Memory B cell (primary cell): ENCODE measurements around the gene PHLDA2.

Source experiments
- ATAC-seq: fragments of 150-1000 bp; cut with Tn5 transposase; 2 replicates; pipeline ENCODE4 v1.10.0; 2021; ENCODE audit warnings: low read depth, mild to moderate bottlenecking, moderate library complexity
- DNase-seq, 2 donors: peaks; one replicate each; pipeline ENCODE4 v3.0.0; 2022; ENCODE audit warnings: low spot score in 2 of 2
- H3K27ac Mint-ChIP-seq: one replicate; pipeline ENCODE4 v1.8.0; 2022; ENCODE audit warnings: mild to moderate bottlenecking, moderate library complexity, mixed read lengths
- H3K27me3 Mint-ChIP-seq: one replicate; pipeline ENCODE4 v1.8.0; 2022; ENCODE audit warnings: mixed read lengths
- H3K36me3 Mint-ChIP-seq: one replicate; pipeline ENCODE4 v1.8.0; 2022; ENCODE audit warnings: mild to moderate bottlenecking, mixed read lengths
- H3K4me1 Mint-ChIP-seq: one replicate; pipeline ENCODE4 v1.8.0; 2022; ENCODE audit warnings: mixed read lengths
- H3K4me3 Mint-ChIP-seq: one replicate; pipeline ENCODE4 v1.8.0; 2022; ENCODE audit warnings: mild to moderate bottlenecking, moderate library complexity, mixed read lengths
- H3K9me3 Mint-ChIP-seq: one replicate; pipeline ENCODE4 v1.8.0; 2022; ENCODE audit warnings: mixed read lengths

PHLDA2 gene

GRCh38 chr11:2892967-2893528, 36.2 kb downstream of the PHLDA2 start:
- Mint-ChIP-seq H3K27me3 (no peaks in the 10 kb centered on the region), H3K4me3 (peak overlapping the region; percentile 76), H3K9me3 (no peaks in the 10 kb centered on the region), H3K36me3 (no peaks in the 10 kb centered on the region), H3K27ac (no peak overlapping the region), H3K4me1 (peaks cover 7% of the 10 kb centered on the region)
- ATAC-seq = peak; percentile 40
- DNase-seq = no peak

GRCh38 chr11:2892215-2892966, 36.8 kb downstream of the PHLDA2 start:
- H3K9me3 Mint-ChIP-seq = no peaks in the 10 kb centered on the region
- no peaks in the 10 kb centered on the region for H3K27me3 Mint-ChIP-seq
- DNase-seq = peak; percentile 46 to 66

GRCh38 chr11:2891326-2892214, 37.6 kb downstream of the PHLDA2 start:
- H3K27me3 Mint-ChIP-seq = no peaks in the 10 kb centered on the region
- H3K36me3 Mint-ChIP-seq = no peaks in the 10 kb centered on the region
- H3K4me1 Mint-ChIP-seq = peaks cover 10% of the 10 kb centered on the region
- no peaks in the 10 kb centered on the region for H3K9me3 Mint-ChIP-seq
- H3K4me3 Mint-ChIP-seq = peak overlapping the region; percentile 69
- H3K27ac Mint-ChIP-seq = no peak overlapping the region
- ATAC-seq (no peak), DNase-seq (no peak)

More at GRCh38 chr11:2892215-2892966, 36.8 kb downstream of the PHLDA2 start:
- peaks cover 7% of the 10 kb centered on the region for H3K4me1 Mint-ChIP-seq
- H3K4me3 Mint-ChIP-seq = peak overlapping the region; percentile 76
- ATAC-seq = peak; percentile 58
- H3K36me3 Mint-ChIP-seq = no peaks in the 10 kb centered on the region
- no peak overlapping the region for H3K27ac Mint-ChIP-seq

- peaks cover 10% of the 10 kb centered on the region for H3K4me1 Mint-ChIP-seq
- DNase-seq (no peak), ATAC-seq (no peak)
- H3K4me3 Mint-ChIP-seq = no peak overlapping the region
- no peak overlapping the region for H3K27ac Mint-ChIP-seq
- H3K9me3 Mint-ChIP-seq = no peaks in the 10 kb centered on the region
- H3K27me3 Mint-ChIP-seq = no peaks in the 10 kb centered on the region
- no peaks in the 10 kb centered on the region for H3K36me3 Mint-ChIP-seq
Measured at GRCh38 chr11:2890466-2891294, 38.5 kb downstream of the PHLDA2 start.

GRCh38 chr11:2889362-2890273, 39.6 kb downstream of the PHLDA2 start:
- no peak for ATAC-seq
- H3K4me1 Mint-ChIP-seq = peaks cover 12% of the 10 kb centered on the region

GRCh38 chr11:2888266-2888968, 40.8 kb downstream of the PHLDA2 start:
- H3K4me1 Mint-ChIP-seq = peaks cover 12% of the 10 kb centered on the region
- DNase-seq = peak; percentile 81 to 87
- no peak overlapping the region for H3K27ac Mint-ChIP-seq
- H3K27me3 Mint-ChIP-seq = peaks cover 2% of the 10 kb centered on the region
- ATAC-seq = peak; percentile 40
- H3K4me3 Mint-ChIP-seq = no peak overlapping the region
- H3K9me3 Mint-ChIP-seq = no peaks in the 10 kb centered on the region
- no peaks in the 10 kb centered on the region for H3K36me3 Mint-ChIP-seq

More at GRCh38 chr11:2889362-2890273, 39.6 kb downstream of the PHLDA2 start:
- H3K9me3 Mint-ChIP-seq = no peaks in the 10 kb centered on the region
- no peak overlapping the region for H3K27ac Mint-ChIP-seq
- no peak overlapping the region for H3K4me3 Mint-ChIP-seq
- no peak for DNase-seq
- H3K36me3 Mint-ChIP-seq = no peaks in the 10 kb centered on the region
- peaks cover 2% of the 10 kb centered on the region for H3K27me3 Mint-ChIP-seq

GRCh38 chr11:2887515-2888195, 41.6 kb downstream of the PHLDA2 start:
- Mint-ChIP-seq H3K27me3 (peaks cover 6% of the 10 kb centered on the region), H3K27ac (no peak overlapping the region), H3K36me3 (no peaks in the 10 kb centered on the region), H3K4me3 (peak overlapping the region; percentile 46), H3K4me1 (peaks cover 12% of the 10 kb centered on the region), H3K9me3 (no peaks in the 10 kb centered on the region)
- no peak for DNase-seq
- no peak for ATAC-seq

- Mint-ChIP-seq H3K4me1 (peaks cover 10% of the 10 kb centered on the region), H3K4me3 (peak overlapping the region; percentile 77), H3K27ac (peak overlapping the region; percentile 72), H3K27me3 (peaks cover 6% of the 10 kb centered on the region), H3K9me3 (no peaks in the 10 kb centered on the region), H3K36me3 (no peaks in the 10 kb centered on the region)
- no peak for DNase-seq
- no peak for ATAC-seq
Measured at GRCh38 chr11:2886936-2887335, 42.3 kb downstream of the PHLDA2 start.

- Mint-ChIP-seq H3K9me3 (no peaks in the 10 kb centered on the region), H3K4me1 (peaks cover 8% of the 10 kb centered on the region), H3K4me3 (peak overlapping the region; percentile 77), H3K27me3 (peaks cover 6% of the 10 kb centered on the region), H3K36me3 (no peaks in the 10 kb centered on the region), H3K27ac (peak overlapping the region; percentile 72)
- no peak for ATAC-seq
- DNase-seq = peak in 1 of 2 donors; percentile 44
Measured at GRCh38 chr11:2886191-2886894, 42.9 kb downstream of the PHLDA2 start.

GRCh38 chr11:2885678-2886081, 43.5 kb downstream of the PHLDA2 start, which contains the start of gene CDKN1C:
TSS of gene CDKN1C (minus strand) at chr11:2885775. CDS start at chr11:2885456, 319 bp downstream.
- peak; percentile 71 to 79 for DNase-seq
- Mint-ChIP-seq H3K9me3 (no peaks in the 10 kb centered on the region), H3K4me3 (peak within 1 kb of the TSS; percentile 94), H3K27me3 (peaks cover 6% of the 10 kb centered on the region), H3K4me1 (peaks cover 8% of the 10 kb centered on the region), H3K36me3 (no peaks in the 10 kb centered on the region), H3K27ac (peak within 1 kb of the TSS; percentile 72)
- ATAC-seq = peak; percentile 90

- Mint-ChIP-seq H3K27me3 (peaks cover 6% of the 10 kb centered on the region), H3K4me3 (peak overlapping the region; percentile 94), H3K27ac (no peak overlapping the region), H3K4me1 (peaks cover 8% of the 10 kb centered on the region), H3K9me3 (no peaks in the 10 kb centered on the region), H3K36me3 (no peaks in the 10 kb centered on the region)
- DNase-seq (peak in 1 of 2 donors; percentile 52), ATAC-seq (no peak)
Measured at GRCh38 chr11:2885017-2885677, 44.1 kb downstream of the PHLDA2 start.
